ENCODE results near the gene FAM9C. TPM values are rescaled to one million over a fixed set of nuclear protein-coding genes. Genes with fewer than 3 reads are reported as not detected.
"Not testable (repeated sequence)": the region's sequence is repeated elsewhere in the genome, so short reads cannot be mapped to it uniquely, and the experiment has no call there.

The FAM9C gene
- total RNA-seq, 1 donor from 2014 or later, result not detected

GRCh38 chrX:13026877-13027652 lies 17.4 kb downstream of the FAM9C start:
- Histone ChIP-seq H3K4me1 (peaks cover 0 to 5% of the 10 kb centered on the region in 2 donors), H3K9me3 (no peaks in the 10 kb centered on the region), H3K27ac (no peak overlapping the region), H3K27me3 (no peaks in the 10 kb centered on the region), H3K4me3 (no peak overlapping the region), H3K36me3 (no peaks in the 10 kb centered on the region)
- no peak for DNase-seq (ENCODE audit: low spot score in 2 of 2)
- intact Hi-C loops (cut with DNase I), result no loop called here
- no peak for TF ChIP-seq CTCF (IDR thresholded peaks at IDR 0.05)

- TF ChIP-seq CTCF (IDR thresholded peaks at IDR 0.05), result no peak
- Histone ChIP-seq H3K27ac (no peak overlapping the region), H3K36me3 (no peaks in the 10 kb centered on the region), H3K4me1 (peaks cover 0 to 5% of the 10 kb centered on the region in 2 donors), H3K4me3 (no peak overlapping the region), H3K27me3 (no peaks in the 10 kb centered on the region), H3K9me3 (no peaks in the 10 kb centered on the region)
- intact Hi-C loops (cut with DNase I), result no loop called here
- DNase-seq (ENCODE audit: low spot score in 2 of 2), result no peak
Observed at GRCh38 chrX:13024986-13025385, 19.4 kb downstream of the FAM9C start.

GRCh38 chrX:13023979-13024378 lies 20.4 kb downstream of the FAM9C start:
- no peak overlapping the region for H3K27ac ChIP-seq
- no peaks in the 10 kb centered on the region for H3K27me3 ChIP-seq
- no peak for TF ChIP-seq CTCF (IDR thresholded peaks at IDR 0.05)
- H3K36me3 ChIP-seq, result no peaks in the 10 kb centered on the region
- DNase-seq (ENCODE audit: low spot score in 2 of 2), result no peak
- no peak overlapping the region for H3K4me3 ChIP-seq
- no peaks in the 10 kb centered on the region for H3K4me1 ChIP-seq
- H3K9me3 ChIP-seq, result no peaks in the 10 kb centered on the region
- intact Hi-C loops (cut with DNase I), result no loop called here

- Histone ChIP-seq H3K4me3 (no peak overlapping the region), H3K36me3 (no peaks in the 10 kb centered on the region), H3K27me3 (no peaks in the 10 kb centered on the region), H3K4me1 (no peaks in the 10 kb centered on the region), H3K9me3 (no peaks in the 10 kb centered on the region), H3K27ac (no peak overlapping the region)
- intact Hi-C loops (cut with DNase I), result no loop called here
- TF ChIP-seq CTCF (IDR thresholded peaks at IDR 0.05), result no peak
- no peak for DNase-seq (ENCODE audit: low spot score in 2 of 2)
Observed at GRCh38 chrX:13023567-13023966, 20.9 kb downstream of the FAM9C start.

GRCh38 chrX:13022926-13023325 lies 21.5 kb downstream of the FAM9C start:
- Histone ChIP-seq H3K27me3 (no peaks in the 10 kb centered on the region), H3K4me3 (no peak overlapping the region), H3K4me1 (no peaks in the 10 kb centered on the region), H3K27ac (no peak overlapping the region), H3K9me3 (no peaks in the 10 kb centered on the region), H3K36me3 (no peaks in the 10 kb centered on the region)
- intact Hi-C loops (cut with DNase I), result no loop called here
- TF ChIP-seq CTCF (IDR thresholded peaks at IDR 0.05), result no peak
- no peak for DNase-seq (ENCODE audit: low spot score in 2 of 2)

- H3K27me3 ChIP-seq; H3K4me1 ChIP-seq; DNase-seq (ENCODE audit: low spot score in 2 of 2); H3K27ac ChIP-seq; H3K4me3 ChIP-seq; H3K9me3 ChIP-seq; intact Hi-C loops (cut with DNase I); H3K36me3 ChIP-seq: not testable (repeated sequence)
Observed at GRCh38 chrX:13016731-13017130, 27.7 kb downstream of the FAM9C start.

Data from ascending aorta (tissue), 2 donors.